Activated CD8-positive, alpha-beta memory T cell treated with anti-CD3 and anti-CD28 coated beads, Interleukin-2, amount 50 U/mL, for 24 hours (primary cell): Measurements from ENCODE around the gene SLC15A5.

Source experiments
- DNase-seq: peaks from one replicate; pipeline ENCODE4 v3.0.0-alpha.2; 2020; ENCODE audit errors: extremely low read depth

Gene SLC15A5

GRCh38 chr12:16174282-16174681, 103.2 kb downstream of the SLC15A5 start:
- DNase-seq = no peak

- no peak for DNase-seq
Observed at GRCh38 chr12:16171348-16171747, 106.1 kb downstream of the SLC15A5 start.

GRCh38 chr12:16168078-16168477, 109.4 kb downstream of the SLC15A5 start:
- no peak for DNase-seq

DNA sequence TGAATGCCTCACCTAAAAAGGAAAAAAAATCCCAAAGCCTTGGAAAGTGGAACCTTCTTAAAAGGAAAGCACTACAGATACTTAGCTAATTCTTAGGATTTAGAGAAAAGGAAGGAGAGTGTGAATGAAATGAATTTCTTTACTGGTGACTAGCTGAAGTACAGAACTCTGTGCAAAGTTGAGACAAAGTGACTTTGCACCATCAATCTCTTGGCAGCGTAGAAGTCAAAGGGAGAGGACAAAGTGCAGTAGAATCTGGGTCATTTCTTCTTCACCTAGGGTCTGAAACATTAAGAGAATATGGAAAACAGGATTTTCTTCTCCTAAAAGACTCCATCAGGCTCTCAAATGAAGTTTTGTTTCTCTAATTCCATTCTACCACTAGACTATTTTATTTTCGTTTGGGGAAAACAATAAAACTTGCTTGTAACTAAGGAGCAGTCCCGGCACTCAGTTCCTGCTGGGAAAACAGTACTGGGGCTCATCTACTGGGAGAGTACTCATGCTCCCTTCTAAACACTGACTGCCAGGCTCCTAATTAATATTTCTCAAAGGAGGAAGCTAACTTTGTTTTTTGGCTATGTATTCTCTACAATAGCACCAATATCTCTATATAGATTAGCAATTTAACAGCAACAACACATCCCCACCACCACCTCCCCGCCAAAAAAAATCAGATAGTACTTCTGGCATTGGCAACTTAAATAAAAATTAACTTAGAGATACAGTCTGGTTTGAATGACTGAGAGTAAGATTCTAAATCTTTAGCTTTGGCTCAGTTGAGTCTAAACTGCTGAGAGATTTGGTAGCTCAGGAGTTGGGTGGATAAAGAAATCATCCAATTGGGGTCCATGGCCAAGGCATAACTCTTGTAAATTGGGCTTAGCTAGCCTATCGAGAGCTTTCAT, 110.7 kb downstream of the SLC15A5 start:
- no peak for DNase-seq

GRCh38 chr12:16165506-16165905, 112.0 kb downstream of the SLC15A5 start:
- DNase-seq = no peak

- DNase-seq = no peak
Observed at GRCh38 chr12:16163901-16164300, 113.6 kb downstream of the SLC15A5 start.

DNA sequence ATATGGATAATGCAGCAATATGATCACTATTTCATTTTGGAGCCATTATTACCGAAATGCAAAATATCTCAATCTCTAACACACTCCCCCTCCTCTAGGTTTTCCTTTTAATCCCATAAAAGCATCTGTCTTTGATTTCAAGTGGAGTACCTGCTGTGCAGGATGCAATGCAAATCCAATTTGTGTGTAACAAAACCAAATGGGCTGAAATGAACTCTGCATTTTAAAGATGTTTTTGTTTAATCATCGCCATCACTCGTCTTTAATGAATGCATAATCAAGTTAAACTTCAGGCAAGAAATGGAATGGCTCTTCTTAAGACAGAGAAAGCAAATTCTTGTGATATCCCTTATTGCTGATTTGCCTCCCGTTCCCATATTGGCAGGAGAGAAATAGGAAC, 114.3 kb downstream of the SLC15A5 start:
- DNase-seq = no peak

GRCh38 chr12:16159571-16159970, 117.9 kb downstream of the SLC15A5 start:
- DNase-seq = no peak

DNA sequence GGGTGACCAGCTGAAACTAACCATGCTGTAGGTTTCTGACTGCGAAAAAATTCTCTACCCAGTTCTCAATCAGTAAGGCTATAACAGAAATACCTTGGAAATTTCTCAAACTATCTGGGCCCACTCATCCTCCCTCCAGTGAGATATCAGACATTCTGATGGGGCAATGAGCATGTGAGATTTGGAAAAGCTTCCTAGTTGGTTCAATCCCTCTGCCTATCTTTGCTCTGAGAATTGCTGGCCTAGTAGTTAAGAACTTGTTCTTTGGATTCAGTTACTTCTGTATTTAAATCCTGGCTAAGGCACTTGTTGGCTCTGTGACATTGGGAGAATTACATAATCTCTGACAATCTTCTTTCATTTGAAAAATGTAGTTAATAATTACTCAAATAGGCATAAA, 119.4 kb downstream of the SLC15A5 start:
- DNase-seq = no peak

- no peak for DNase-seq
Observed at GRCh38 chr12:16155938-16156337, 121.5 kb downstream of the SLC15A5 start.

GRCh38 chr12:16154990-16155389, 122.5 kb downstream of the SLC15A5 start:
- DNase-seq = no peak

DNA sequence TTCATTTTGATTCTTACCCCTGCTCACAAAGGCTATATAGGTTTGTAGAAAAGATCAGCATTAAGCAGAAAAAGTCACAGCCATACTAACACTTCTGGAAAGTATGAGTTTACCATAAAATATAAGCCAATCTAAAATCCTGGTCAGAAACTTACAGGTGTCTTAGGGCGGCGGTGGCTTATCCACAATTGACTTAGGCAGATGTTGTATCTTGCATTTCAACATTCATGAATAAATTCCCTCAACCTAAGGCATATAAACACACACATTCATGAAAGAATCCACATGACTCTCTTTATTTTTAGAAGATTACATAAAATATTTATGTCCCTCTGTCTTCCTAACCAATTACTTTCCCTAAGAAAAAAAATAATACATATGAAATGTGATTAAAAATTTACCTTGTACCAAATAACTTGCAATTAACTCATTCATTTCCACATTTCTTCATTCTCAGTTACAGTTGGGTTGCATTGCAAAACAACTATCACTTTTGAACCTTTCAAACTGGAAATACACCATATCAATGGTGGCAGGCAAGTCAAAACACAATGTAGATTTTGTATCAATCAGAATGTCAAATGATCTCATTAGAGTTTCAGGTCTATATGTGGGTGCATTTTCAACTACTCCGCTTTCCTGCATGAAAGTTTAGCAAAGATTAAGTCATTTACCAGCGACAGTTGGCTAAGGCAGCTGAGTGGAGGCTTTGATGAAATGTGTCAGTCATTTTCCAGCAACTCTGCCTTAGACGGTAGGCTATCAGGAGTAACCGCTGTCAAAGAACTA, 124.4 kb downstream of the SLC15A5 start:
- no peak for DNase-seq

DNA sequence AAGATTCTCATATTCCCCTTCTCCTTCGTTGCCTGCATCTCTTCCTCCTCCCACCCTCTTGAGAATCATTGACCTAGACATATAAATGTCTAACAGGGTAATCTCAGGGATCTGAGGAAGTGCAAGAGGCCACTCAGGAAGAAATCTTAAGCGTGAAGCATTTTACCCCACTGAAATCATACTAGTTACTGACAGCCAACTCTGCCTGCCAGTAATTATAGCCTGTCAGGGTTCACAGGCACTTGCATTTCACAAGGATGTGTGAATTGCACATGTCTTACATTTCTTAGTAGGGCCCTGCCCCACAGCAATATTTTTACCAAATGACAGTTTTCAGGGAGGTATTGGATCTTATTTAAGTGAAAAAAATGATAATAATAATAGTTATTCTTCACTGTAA, 127.2 kb downstream of the SLC15A5 start:
- no peak for DNase-seq

DNA sequence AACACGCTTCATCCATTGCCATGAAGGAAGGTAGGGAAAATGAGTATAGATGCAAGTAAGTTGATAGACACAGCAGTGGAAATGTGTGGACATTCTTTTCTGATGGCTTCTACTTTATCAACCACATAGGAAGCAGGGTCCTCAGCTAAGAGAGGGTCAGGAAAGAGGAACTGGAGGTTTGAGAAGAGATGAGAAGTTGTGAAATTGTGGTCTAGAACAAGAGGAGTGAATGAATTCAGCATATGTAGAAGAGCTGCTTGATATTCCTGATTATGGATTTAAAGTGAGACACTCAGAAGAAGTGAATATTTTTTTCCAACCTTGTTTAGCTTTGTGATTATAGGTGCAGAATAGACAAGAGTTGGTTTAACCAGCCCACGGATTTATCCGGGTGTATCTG, 128.5 kb downstream of the SLC15A5 start:
- DNase-seq = no peak
